Progenitor cell of endocrine pancreas (in vitro differentiated cells): Measurements from ENCODE around the gene GLIS1. TPM values are rescaled to one million over a fixed set of nuclear protein-coding genes. Genes with fewer than 3 reads are reported as not detected.
A peak's percentile ranks its signal among the peaks of the same experiment; 100 is the strongest.

ENCODE experiments used
- DNase-seq: peaks from one replicate; pipeline ENCODE4 v3.0.0; 2021; ENCODE audit warnings: low spot score; ENCODE audit not compliant: unreplicated experiment
- H3K27ac Mint-ChIP-seq: 2 replicates; pipeline ENCODE4 v1.8.0; 2021; ENCODE audit warnings: mild to moderate bottlenecking, moderate library complexity, mixed read lengths
- H3K27me3 Mint-ChIP-seq: 2 replicates; pipeline ENCODE4 v1.8.0; 2021; ENCODE audit warnings: mixed read lengths
- H3K36me3 Mint-ChIP-seq: 2 replicates; pipeline ENCODE4 v1.8.0; 2022; ENCODE audit warnings: mixed read lengths; ENCODE audit not compliant: insufficient read depth
- H3K4me1 Mint-ChIP-seq: 2 replicates; pipeline ENCODE4 v1.8.0; 2021; ENCODE audit warnings: low read depth, mixed read lengths
- H3K4me3 Mint-ChIP-seq: 2 replicates; pipeline ENCODE4 v1.8.0; 2021; ENCODE audit warnings: low read depth, mild to moderate bottlenecking, moderate library complexity, mixed read lengths
- H3K9me3 Mint-ChIP-seq: 2 replicates; pipeline ENCODE4 v1.8.0; 2021; ENCODE audit warnings: low read depth, mixed read lengths
- total RNA-seq: library from RNA; stranded (reverse); gene quantifications from 2 replicates; pipeline ENCODE4 v1.2.1, GENCODE V29; 2021
- TF ChIP-seq, protein P1 (sequence below): fragments of 200-600 bp; sonication (generic); IDR thresholded peaks from one replicate; pipeline ENCODE4 v1.5.0; 2021; ENCODE audit warnings: antibody characterized with exemption, mild to moderate bottlenecking; ENCODE audit not compliant: unreplicated experiment

GLIS1 gene
- total RNA-seq, 1 donor from 2014 or later = not detected

DNA sequence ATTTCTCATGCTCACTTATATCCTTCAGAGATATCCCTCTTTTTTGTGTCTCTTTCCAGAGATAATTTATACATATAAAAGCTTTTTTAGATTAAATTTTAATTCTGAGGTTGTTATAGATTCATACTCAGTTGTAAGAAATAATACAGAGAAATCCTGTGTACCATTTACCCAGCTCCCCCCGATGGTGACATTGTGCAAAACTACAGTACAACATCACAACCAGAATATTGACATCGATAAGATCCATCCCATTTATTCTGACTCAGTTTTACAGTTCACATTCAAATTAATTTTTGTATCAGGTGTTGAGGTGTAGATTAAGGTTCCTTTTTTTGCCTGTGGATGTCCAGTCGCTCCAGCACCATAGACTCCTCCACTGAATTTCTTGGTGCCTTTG lies 265.5 kb downstream of the GLIS1 start:
- DNase-seq = no peak
- H3K27me3 Mint-ChIP-seq = peaks cover 34% of the 10 kb centered on the region
- H3K4me1 Mint-ChIP-seq = no peaks in the 10 kb centered on the region
- no peak overlapping the region for H3K27ac Mint-ChIP-seq
- H3K36me3 Mint-ChIP-seq = no peaks in the 10 kb centered on the region
- TF ChIP-seq, protein P1, sequence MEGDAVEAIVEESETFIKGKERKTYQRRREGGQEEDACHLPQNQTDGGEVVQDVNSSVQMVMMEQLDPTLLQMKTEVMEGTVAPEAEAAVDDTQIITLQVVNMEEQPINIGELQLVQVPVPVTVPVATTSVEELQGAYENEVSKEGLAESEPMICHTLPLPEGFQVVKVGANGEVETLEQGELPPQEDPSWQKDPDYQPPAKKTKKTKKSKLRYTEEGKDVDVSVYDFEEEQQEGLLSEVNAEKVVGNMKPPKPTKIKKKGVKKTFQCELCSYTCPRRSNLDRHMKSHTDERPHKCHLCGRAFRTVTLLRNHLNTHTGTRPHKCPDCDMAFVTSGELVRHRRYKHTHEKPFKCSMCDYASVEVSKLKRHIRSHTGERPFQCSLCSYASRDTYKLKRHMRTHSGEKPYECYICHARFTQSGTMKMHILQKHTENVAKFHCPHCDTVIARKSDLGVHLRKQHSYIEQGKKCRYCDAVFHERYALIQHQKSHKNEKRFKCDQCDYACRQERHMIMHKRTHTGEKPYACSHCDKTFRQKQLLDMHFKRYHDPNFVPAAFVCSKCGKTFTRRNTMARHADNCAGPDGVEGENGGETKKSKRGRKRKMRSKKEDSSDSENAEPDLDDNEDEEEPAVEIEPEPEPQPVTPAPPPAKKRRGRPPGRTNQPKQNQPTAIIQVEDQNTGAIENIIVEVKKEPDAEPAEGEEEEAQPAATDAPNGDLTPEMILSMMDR = peak; percentile 19
- H3K9me3 Mint-ChIP-seq = no peaks in the 10 kb centered on the region
- H3K4me3 Mint-ChIP-seq = no peak overlapping the region

DNA sequence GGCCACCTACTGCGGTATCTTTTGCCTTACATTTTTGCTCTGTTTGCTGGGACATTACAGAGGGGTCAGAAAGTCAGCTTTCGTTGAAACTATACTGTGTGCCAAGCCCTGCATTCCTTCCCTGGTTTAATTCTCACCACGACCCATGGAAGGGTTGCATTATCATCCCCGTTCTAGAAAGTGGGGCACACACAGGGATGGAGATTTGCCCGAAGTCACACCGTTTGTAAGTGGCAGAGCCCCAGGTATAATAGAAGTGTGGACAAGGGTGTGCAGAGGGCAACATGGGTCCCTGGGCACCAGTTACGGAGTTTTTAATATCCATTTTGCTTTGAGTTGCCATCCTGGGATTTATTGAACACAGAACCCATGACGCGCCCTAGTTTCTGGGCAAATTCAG lies 268.0 kb downstream of the GLIS1 start:
- peaks cover 20% of the 10 kb centered on the region for H3K27me3 Mint-ChIP-seq
- no peak overlapping the region for H3K4me3 Mint-ChIP-seq
- DNase-seq = no peak
- H3K9me3 Mint-ChIP-seq = no peaks in the 10 kb centered on the region
- no peak overlapping the region for H3K27ac Mint-ChIP-seq
- no peaks in the 10 kb centered on the region for H3K36me3 Mint-ChIP-seq
- H3K4me1 Mint-ChIP-seq = no peaks in the 10 kb centered on the region
- TF ChIP-seq, protein P1 = no peak

DNA sequence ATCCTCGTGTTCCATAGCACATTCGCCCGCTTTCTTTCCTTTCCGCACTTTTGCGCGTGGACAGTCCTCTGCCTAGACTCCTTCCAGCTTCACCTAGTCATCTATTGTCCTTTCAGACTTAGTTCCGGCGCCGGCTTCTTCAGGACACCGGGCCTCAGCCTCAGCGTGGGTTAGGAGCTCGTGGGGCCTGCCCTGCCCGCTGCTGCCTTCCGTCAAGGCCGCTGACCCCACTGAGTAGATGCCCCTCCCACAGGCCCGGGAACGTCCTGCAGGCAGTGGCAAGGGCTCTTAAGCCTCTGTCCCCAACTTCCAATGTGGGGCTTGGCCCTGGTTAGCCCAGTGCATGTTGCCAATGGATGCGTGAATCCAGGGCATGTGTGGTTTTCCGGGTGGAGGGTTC lies 268.4 kb downstream of the GLIS1 start:
- H3K27ac Mint-ChIP-seq = no peak overlapping the region
- no peak for DNase-seq

GRCh38 chr1:53470155-53470554 lies 268.8 kb downstream of the GLIS1 start:
- no peak overlapping the region for H3K27ac Mint-ChIP-seq
- peak overlapping the region; percentile 30 for H3K4me3 Mint-ChIP-seq
- H3K4me1 Mint-ChIP-seq = no peaks in the 10 kb centered on the region

More for the DNA sequence above, 268.4 kb downstream of the GLIS1 start:
- TF ChIP-seq, protein P1 = no peak
- H3K4me3 Mint-ChIP-seq = peak overlapping the region; percentile 29
- H3K27me3 Mint-ChIP-seq = peaks cover 16% of the 10 kb centered on the region
- H3K36me3 Mint-ChIP-seq = no peaks in the 10 kb centered on the region
- H3K4me1 Mint-ChIP-seq = no peaks in the 10 kb centered on the region
- no peaks in the 10 kb centered on the region for H3K9me3 Mint-ChIP-seq

DNA sequence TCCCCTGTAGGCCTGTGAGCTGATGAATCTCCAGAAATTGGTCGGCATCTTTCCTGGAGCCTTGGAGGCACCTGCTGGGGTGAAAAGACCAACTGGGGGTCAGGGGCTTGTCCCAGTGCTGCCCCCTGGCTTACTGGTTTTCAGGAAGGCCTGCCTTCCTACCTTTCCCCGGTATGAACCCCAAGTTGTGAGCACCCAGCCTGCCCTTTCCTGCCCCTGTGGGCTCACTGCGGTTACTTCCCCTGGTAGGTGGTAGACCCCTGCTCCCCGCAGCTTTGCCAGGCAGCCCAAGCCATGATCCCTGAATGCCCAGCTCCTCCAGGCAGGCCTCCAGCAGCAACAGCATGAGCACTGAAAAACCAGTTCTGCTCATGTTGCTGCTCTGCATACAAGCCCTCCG lies 269.6 kb downstream of the GLIS1 start:
- TF ChIP-seq, protein P1 = no peak
- Mint-ChIP-seq H3K4me1 (no peaks in the 10 kb centered on the region), H3K27ac (no peak overlapping the region), H3K9me3 (no peaks in the 10 kb centered on the region), H3K4me3 (no peak overlapping the region), H3K27me3 (peaks cover 21% of the 10 kb centered on the region), H3K36me3 (no peaks in the 10 kb centered on the region)
- DNase-seq = no peak

More at GRCh38 chr1:53470155-53470554, 268.8 kb downstream of the GLIS1 start:
- peaks cover 16% of the 10 kb centered on the region for H3K27me3 Mint-ChIP-seq
- H3K9me3 Mint-ChIP-seq = no peaks in the 10 kb centered on the region
- peak; percentile 89 for DNase-seq
- TF ChIP-seq, protein P1 = peak; percentile 97
- H3K36me3 Mint-ChIP-seq = no peaks in the 10 kb centered on the region
